HG03432 (cell line): ENCODE measurements around the gene CCDC24.

Experiments
- ATAC-seq: cut with Tn5 transposase; IDR thresholded peaks from one replicate; pipeline ENCODE4 v1.9.1; 2021; ENCODE audit warnings: mild to moderate bottlenecking, moderate library complexity; ENCODE audit not compliant: unreplicated experiment

Gene CCDC24

GRCh38 chr1:44021581-44022321, 30.4 kb downstream of the CCDC24 start:
- no peak for ATAC-seq

DNA sequence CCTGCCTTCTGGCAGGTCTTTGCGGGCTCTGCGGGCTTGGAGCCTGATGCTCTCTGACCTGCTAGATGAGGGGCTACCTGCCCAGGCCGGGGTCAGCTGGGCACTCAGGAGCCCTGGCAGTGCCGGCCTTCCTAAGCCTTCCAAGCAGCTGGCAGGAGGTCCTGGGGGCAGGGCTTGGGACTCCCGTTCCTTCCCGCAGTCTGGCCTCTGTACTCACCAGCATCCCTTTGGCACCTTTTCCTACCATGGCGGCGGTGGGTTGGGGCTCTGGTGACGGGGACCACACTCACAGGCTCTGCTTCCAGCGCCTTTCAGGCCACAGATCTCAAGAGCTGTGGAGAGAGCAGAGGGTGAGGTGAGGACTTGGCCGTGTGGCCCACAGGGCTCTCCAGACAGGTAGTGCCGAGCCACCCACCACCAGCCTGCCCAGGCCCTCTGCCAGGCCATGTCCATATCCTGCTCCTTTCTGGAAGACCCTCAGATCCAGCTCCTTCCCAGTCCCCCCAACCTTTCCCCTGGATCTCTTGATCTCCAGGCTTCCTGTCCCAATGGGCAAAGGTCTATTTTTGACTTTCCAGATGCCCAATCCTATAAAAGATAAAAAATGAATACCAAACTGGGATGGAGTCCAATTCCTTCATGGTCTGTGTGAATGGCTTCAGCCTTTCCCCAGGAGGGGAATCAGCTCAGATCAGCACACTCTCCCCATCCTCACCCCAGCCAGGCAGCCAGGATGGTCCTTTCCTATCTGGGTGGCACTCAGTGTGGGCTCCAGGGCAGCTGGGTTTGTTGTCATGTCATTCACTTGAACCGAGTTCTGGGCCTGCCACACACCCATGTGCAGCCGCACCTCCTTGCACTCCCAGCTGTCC, 32.9 kb downstream of the CCDC24 start:
- no peak for ATAC-seq

DNA sequence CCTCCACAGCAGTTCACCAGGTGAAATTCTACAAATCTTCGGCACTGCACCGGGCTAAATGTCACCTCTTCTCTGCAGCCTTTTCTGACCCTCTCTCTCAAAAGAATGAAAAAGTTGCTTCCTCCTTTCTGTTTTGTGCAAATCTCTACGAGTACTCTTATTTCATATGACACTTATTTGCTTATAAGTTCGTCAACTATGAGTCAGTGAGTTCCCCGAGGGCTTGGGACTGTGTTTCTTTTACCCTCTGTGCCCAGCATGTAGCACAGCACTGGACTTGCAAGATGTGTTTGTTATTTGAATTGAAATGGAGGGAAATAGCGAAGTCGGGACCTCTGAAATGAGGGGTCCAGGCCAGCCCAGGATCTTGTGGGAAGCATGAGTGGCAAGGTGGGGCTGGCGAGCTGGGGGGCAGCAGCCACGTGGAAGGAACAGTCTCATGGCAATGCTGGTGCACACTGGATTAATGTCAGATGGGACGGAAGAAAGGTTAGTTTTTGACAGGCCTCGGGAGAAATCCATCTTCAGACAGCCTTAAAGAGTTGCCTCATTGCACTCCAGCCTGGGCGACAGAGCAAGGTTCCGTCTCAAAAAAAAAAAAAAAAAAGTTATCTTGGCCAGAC, 33.6 kb downstream of the CCDC24 start:
- no peak for ATAC-seq

- no peak for ATAC-seq
Measured at GRCh38 chr1:44025816-44026215, 34.4 kb downstream of the CCDC24 start.

GRCh38 chr1:44027320-44027719, 35.9 kb downstream of the CCDC24 start:
- ATAC-seq = no peak

DNA sequence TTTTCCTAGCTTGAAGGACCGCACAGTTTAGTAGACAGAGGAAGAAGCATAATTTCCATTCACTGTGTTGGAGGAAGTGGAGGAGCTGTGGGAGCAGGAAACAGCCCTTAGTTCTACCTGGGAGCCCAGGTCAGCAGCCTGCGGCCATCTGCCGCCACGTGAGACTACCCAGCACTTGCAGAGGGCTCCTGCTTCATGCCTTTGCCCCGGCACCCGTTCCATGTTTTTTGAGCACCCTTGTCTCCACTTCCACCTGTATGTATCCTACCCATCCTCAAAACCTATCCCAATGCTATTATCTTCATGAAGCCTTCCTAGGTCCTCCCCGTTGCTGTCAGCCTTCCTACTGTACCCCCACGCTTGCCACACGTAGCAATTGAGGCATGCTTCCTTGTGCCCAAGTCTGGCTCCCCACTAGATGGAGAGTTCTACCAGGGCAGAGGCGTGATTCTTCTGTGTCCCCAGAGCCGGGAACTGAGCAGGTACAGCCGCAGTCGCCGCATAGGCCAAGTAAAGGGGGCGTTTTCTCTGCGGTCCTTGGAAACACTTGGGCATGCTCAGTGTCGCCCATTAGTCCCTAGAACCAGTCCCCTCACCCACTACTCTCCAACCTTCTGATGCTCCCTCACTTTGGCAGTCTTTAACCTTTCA, 38.0 kb downstream of the CCDC24 start:
- peak; percentile 18 for ATAC-seq

DNA sequence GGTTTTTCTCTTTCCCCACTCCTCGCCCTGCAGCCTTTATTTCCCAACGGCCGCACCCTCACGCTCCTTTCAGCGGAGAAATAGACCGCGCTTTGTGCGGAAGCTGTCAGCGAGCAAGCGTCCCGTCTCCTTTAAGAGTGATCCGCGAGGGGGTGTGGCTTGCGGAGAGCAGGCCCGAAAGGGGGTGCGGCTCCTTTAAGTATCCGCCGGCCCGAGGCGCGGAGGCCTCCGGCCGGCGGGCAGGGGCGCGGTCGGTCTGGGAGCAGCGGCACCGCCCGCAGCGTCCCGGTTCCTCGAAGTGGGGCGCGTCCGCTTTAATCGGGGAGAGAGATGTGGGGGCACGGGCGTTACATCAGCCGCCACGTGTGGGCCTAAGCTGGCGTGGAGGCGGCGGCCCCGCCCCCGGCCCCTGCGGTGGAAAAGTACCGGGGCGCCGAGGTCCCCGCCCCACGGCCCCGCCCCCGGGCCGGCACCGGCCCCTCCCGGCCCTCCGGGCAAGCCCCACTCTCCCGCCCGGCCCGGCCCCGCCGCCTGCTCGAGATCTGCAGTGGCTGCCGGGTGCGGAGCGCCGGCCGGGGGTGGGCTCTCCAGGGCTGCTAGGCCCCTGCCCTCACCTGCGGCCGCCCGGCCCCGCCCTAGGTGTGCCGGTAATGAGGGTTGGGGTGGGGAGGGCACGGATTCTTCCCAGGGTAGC, 38.7 kb downstream of the CCDC24 start:
- peak; percentile 78 for ATAC-seq

- peak; percentile 20 for ATAC-seq
Measured at GRCh38 chr1:44030605-44031251, 39.3 kb downstream of the CCDC24 start.

DNA sequence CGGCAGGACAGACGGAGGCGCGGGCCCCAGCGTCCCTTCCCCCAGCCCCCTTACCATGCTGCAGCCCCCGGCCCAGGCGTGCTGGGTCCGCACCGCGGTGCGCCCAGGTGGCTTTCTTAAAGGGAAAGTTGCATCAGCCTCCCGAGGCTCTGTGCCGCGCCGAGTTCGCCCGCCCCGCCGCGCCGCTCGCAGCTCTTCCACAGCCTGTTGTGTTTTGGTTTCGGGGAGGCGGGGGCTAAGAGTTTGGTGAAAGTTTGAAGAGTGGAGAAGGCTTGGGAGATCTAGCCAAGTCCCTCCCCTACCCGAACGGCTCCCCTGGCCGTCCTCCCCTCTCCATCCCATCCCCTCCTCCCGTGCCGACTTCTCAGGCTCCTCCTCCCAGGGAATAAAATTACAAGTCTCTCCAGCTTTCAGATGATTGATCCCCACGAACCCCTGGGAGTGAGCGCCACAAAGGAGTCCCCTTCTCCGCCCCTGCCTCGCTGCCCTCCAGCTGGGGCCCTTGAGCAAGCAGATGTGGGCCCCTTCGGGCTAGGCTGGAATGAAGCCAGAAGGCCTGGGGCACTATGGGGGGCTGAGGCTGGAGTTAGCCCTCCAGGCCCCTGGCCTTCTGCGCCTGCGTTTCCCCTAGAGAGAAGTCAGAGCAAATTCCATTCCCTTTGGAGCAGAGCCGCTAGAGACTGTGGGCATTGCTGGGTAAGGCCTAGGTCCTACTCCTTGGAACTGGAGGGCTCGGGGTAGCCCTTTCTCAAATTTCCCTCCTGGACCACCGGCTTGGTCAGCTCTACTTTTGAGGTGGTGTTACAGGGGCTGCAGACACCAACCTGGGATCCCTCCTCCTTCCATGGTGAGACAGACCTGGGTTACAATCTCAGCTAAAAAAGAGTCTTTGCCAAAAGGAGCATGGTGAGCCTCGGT, 40.1 kb downstream of the CCDC24 start, which contains the start of gene SLC6A9:
Gene SLC6A9, minus strand, starts transcription at position 211 of the 918 bp plus-strand sequence. CDS start 7,185 bp downstream, outside the sequence.
- ATAC-seq = no peak

DNA sequence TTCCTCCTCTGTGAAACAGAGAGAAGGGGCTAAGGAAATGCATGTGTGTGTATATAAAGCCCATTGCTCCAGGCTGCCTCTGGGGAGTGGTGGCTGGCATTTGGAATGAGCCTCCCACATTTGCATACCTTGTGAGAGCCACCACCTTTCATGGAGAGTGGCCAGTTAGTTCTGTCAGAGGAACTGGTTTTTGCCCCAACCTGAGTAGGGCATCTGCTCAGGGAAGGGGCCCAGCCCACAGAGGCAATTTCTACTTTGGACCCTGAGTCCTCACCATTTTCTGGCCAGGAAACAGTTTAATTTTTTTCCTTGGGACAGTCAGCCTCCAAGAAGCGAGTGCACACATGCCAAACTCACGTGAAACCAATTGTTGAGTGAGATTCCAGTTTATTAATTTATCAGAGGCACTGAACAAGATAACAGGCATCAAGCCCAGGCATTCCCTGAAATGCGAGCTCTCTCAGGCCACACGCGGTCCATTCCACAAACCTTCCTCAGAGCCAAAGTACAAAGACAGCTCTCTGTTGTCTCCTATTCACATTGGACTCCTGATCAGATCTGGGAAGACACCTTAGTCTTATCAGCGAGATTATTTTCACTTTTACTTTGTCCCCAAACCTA, 40.9 kb downstream of the CCDC24 start:
- no peak for ATAC-seq

DNA sequence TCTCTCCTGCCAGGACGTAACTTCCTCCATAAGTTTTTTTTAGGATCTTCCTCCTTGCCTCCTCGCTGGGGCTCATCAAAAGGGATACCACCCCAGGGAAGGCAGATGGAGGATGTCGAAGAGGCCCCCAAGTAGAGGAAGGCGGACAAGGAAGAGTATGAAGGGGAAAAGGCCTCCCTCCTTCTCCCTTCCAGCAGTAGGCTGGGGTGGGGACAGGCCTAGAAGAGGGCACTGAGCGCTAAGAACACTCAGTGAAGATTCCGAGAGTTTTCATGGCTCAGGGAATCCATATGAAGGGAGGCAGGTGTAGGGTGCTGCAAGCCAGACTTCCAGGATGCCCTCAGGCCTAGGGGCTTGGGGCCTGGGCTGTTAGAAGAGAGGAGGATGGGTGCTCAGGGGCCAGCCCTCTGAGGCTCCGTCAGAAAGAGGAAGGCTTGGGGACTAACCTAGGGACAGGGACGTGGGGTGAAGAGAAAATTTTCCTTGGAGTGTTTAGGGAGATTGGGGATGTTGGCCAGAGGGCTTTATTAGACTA, 41.7 kb downstream of the CCDC24 start:
- ATAC-seq = no peak

DNA sequence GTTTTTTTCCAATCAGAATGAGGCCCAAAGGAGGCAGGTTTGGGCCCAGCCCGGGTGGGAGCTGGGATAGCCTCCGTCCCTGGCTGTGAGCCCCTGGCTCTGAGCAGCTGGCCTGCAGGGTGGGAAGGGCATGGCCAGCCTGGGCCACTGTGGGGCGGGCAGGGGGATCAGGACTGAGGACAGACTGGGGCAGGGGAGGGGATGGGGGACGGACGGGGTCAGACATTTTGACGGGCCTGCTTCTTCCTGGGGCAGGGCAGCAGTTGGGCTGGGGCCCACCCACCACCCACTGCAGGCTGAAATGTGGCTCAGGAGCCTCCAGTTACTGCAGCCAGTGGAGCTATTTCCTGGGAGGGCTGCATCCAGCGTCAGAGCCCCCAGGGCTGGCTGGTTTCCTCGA, 42.4 kb downstream of the CCDC24 start:
- no peak for ATAC-seq

DNA sequence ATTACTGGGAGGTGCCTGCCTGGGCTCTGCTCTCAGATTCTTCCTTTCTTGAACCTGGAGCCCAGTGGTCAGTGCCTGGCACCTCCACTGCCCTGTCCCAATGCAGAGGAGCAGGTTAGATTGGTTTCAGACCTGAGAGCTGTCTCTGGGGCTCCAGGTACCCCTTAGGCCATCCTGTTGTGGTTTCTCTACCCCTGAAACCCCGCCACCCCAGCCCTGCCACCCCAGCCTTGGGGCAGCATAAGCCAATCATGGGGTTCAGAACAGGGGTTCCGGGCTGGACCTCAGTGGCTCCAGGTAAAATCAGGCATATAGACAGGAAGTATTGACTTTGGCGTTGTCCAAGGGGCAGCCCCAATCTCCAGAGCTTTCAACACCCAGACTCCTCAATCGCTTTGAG, 43.0 kb downstream of the CCDC24 start:
- ATAC-seq = no peak

- ATAC-seq = no peak
Measured at GRCh38 chr1:44034976-44035716, 43.7 kb downstream of the CCDC24 start.

- no peak for ATAC-seq
Measured at GRCh38 chr1:44035726-44036408, 44.5 kb downstream of the CCDC24 start.

- ATAC-seq = no peak
Measured at GRCh38 chr1:44036409-44037139, 45.2 kb downstream of the CCDC24 start.
